WTC11 (cell line): ENCODE measurements around the gene RNF103. TPM values are rescaled to one million over a fixed set of nuclear protein-coding genes. Genes with fewer than 3 reads are reported as not detected.

Experiments
- ATAC-seq: fragments of 200-7000 bp; cut with Tn5 transposase; 2 replicates; pipeline ENCODE4 v1.10.0; 2021; ENCODE audit warnings: mild to moderate bottlenecking, moderate library complexity
- CTCF ChIA-PET: fragments of 300-600 bp; sonication (Branson Sonifier 250); formaldehyde crosslinking; loops from one replicate; lab custom pipeline; 2021; ENCODE audit warnings: antibody characterized with exemption; lab: Charles Lee
- POLR2A ChIA-PET: fragments of 350-600 bp; sonication (Branson Sonifier 250); formaldehyde crosslinking; loops from one replicate; lab custom pipeline; 2021; ENCODE audit warnings: antibody characterized with exemption; lab: Charles Lee
- DNase-seq: peaks from one replicate; pipeline ENCODE4 v3.0.0; 2021; ENCODE audit warnings: low spot score
- H3K27ac Mint-ChIP-seq: 2 replicates; pipeline ENCODE4 v1.8.0; 2021; ENCODE audit warnings: mixed read lengths
- H3K27me3 Mint-ChIP-seq: 2 replicates; pipeline ENCODE4 v1.8.0; 2021; ENCODE audit warnings: low read depth, mild to moderate bottlenecking, moderate library complexity, mixed read lengths
- H3K36me3 Mint-ChIP-seq: 2 replicates; pipeline ENCODE4 v1.8.0; 2021; ENCODE audit warnings: mixed read lengths
- H3K4me1 Mint-ChIP-seq: 2 replicates; pipeline ENCODE4 v1.8.0; 2022; ENCODE audit warnings: mixed read lengths
- H3K4me3 Mint-ChIP-seq: 2 replicates; pipeline ENCODE4 v1.8.0; 2021; ENCODE audit warnings: mild to moderate bottlenecking, moderate library complexity, mixed read lengths
- H3K9me3 Mint-ChIP-seq: 2 replicates; pipeline ENCODE4 v1.8.0; 2021; ENCODE audit warnings: mixed read lengths
- ATF2 ChIP-seq: sonication (generic); formaldehyde crosslinking; IDR thresholded peaks from 2 replicates; pipeline ENCODE4 v1.8.1; 2022; ENCODE audit warnings: low read depth, missing genetic modification reagents, borderline replicate concordance
- ESRRA ChIP-seq: sonication (generic); formaldehyde crosslinking; IDR thresholded peaks from 2 replicates; pipeline ENCODE4 v1.8.1; 2022; ENCODE audit warnings: mild to moderate bottlenecking, missing genetic modification reagents, borderline replicate concordance
- FOXJ3 ChIP-seq: sonication (generic); formaldehyde crosslinking; IDR thresholded peaks from 2 replicates; pipeline ENCODE4 v1.9.0; 2021; ENCODE audit warnings: missing genetic modification reagents, mild to moderate bottlenecking, borderline replicate concordance
- FOXK1 ChIP-seq: sonication (generic); formaldehyde crosslinking; IDR thresholded peaks from 2 replicates; pipeline ENCODE4 v1.8.0; 2022; ENCODE audit warnings: mild to moderate bottlenecking, moderate library complexity, missing genetic modification reagents
- IRF2 ChIP-seq: sonication (generic); formaldehyde crosslinking; IDR thresholded peaks from 2 replicates; pipeline ENCODE4 v1.8.0; 2022; ENCODE audit warnings: low read depth, missing genetic modification reagents, borderline replicate concordance
- JAZF1 ChIP-seq: fragments of 250-450 bp; sonication (Bioruptor Pico); IDR thresholded peaks from 2 replicates; pipeline ENCODE4 v1.9.0; 2021; ENCODE audit warnings: moderate library complexity, mild to moderate bottlenecking, inconsistent platforms
- MYBL2 ChIP-seq: sonication (generic); formaldehyde crosslinking; IDR thresholded peaks from 2 replicates; pipeline ENCODE4 v1.8.1; 2023; ENCODE audit warnings: mild to moderate bottlenecking, moderate library complexity, missing genetic modification reagents
- NFYB ChIP-seq: sonication (generic); formaldehyde crosslinking; conservative IDR thresholded peaks from 2 replicates; pipeline ENCODE4 v1.8.0; 2022; ENCODE audit warnings: low read depth, missing genetic modification reagents
- OVOL2 ChIP-seq: fragments of 250-450 bp; sonication (Bioruptor Pico); IDR thresholded peaks from 2 replicates; pipeline ENCODE4 v1.9.0; 2021; ENCODE audit warnings: mild to moderate bottlenecking, borderline replicate concordance
- RORB ChIP-seq: fragments of 250-450 bp; sonication (Bioruptor Pico); IDR thresholded peaks from 2 replicates; pipeline ENCODE4 v1.9.0; 2021; ENCODE audit warnings: mild to moderate bottlenecking
- ZNF416 ChIP-seq: fragments of 250-450 bp; sonication (Bioruptor Pico); IDR thresholded peaks from 2 replicates; pipeline ENCODE4 v1.9.0; 2021; ENCODE audit warnings: mild to moderate bottlenecking, inconsistent platforms
- ZNF512 ChIP-seq: sonication (generic); formaldehyde crosslinking; IDR thresholded peaks from 2 replicates; pipeline ENCODE4 v1.8.1; 2022; ENCODE audit warnings: missing genetic modification reagents, borderline replicate concordance
- total RNA-seq: library from RNA; stranded (reverse); gene quantifications from 3 replicates; pipeline ENCODE4 v1.2.3, GENCODE V29; 2021
- TF ChIP-seq, protein P1 (sequence below): sonication (generic); formaldehyde crosslinking; IDR thresholded peaks from 2 replicates; pipeline ENCODE4 v1.8.1; 2023; ENCODE audit warnings: mild to moderate bottlenecking, moderate library complexity, missing genetic modification reagents
- TF ChIP-seq, protein P2 (sequence below): fragments of 250-450 bp; sonication (Bioruptor Pico); IDR thresholded peaks from 2 replicates; pipeline ENCODE4 v2.1.2; 2022; ENCODE audit warnings: mild to moderate bottlenecking, moderate library complexity
- TF ChIP-seq, protein P3 (sequence below): sonication (generic); formaldehyde crosslinking; conservative IDR thresholded peaks from 2 replicates; pipeline ENCODE4 v1.8.1; 2022; ENCODE audit warnings: mild to moderate bottlenecking, missing genetic modification reagents
- TF ChIP-seq, protein P4 (sequence below): sonication (generic); formaldehyde crosslinking; IDR thresholded peaks from 2 replicates; pipeline ENCODE4 v1.8.1; 2022; ENCODE audit warnings: mild to moderate bottlenecking, missing genetic modification reagents, moderate library complexity, borderline replicate concordance
- TF ChIP-seq, protein P5 (sequence below): sonication (generic); formaldehyde crosslinking; IDR thresholded peaks from 2 replicates; pipeline ENCODE4 v1.8.0; 2022; ENCODE audit warnings: mild to moderate bottlenecking, missing genetic modification reagents
- TF ChIP-seq, protein P6 (sequence below): sonication (generic); formaldehyde crosslinking; IDR thresholded peaks from 2 replicates; pipeline ENCODE4 v1.8.0; 2023; ENCODE audit warnings: missing genetic modification reagents

The RNF103 gene
- total RNA-seq, 1 experiment from 2014 or later: 6.8 TPM

GRCh38 chr2:86646329-86646728 is 22.7 kb upstream of the RNF103 start:
- peaks cover 6% of the 10 kb centered on the region for H3K36me3 Mint-ChIP-seq
- POLR2A ChIA-PET: no interaction called here
- H3K27me3 Mint-ChIP-seq: no peaks in the 10 kb centered on the region
- H3K4me3 Mint-ChIP-seq: no peak overlapping the region
- CTCF ChIA-PET: no interaction called here
- ATAC-seq: no peak
- no peak overlapping the region for H3K27ac Mint-ChIP-seq
- TF ChIP-seq NFYB (CRISPR knock-in tag) (no peak), ZNF512 (CRISPR knock-in tag) (no peak), OVOL2 (CRISPR knock-in tag) (no peak), FOXJ3 (CRISPR knock-in tag) (no peak), JAZF1 (CRISPR knock-in tag) (no peak), RORB (CRISPR knock-in tag) (no peak), ESRRA (CRISPR knock-in tag) (no peak), IRF2 (CRISPR knock-in tag) (no peak), ZNF416 (CRISPR knock-in tag) (no peak), MYBL2 (no peak), ATF2 (no peak), FOXK1 (CRISPR knock-in tag) (no peak)
- TF ChIP-seq, protein P1, sequence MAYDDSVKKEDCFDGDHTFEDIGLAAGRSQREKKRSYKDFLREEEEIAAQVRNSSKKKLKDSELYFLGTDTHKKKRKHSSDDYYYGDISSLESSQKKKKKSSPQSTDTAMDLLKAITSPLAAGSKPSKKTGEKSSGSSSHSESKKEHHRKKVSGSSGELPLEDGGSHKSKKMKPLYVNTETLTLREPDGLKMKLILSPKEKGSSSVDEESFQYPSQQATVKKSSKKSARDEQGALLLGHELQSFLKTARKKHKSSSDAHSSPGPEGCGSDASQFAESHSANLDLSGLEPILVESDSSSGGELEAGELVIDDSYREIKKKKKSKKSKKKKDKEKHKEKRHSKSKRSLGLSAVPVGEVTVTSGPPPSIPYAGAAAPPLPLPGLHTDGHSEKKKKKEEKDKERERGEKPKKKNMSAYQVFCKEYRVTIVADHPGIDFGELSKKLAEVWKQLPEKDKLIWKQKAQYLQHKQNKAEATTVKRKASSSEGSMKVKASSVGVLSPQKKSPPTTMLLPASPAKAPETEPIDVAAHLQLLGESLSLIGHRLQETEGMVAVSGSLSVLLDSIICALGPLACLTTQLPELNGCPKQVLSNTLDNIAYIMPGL (CRISPR knock-in tag): no peak
- TF ChIP-seq, protein P2, sequence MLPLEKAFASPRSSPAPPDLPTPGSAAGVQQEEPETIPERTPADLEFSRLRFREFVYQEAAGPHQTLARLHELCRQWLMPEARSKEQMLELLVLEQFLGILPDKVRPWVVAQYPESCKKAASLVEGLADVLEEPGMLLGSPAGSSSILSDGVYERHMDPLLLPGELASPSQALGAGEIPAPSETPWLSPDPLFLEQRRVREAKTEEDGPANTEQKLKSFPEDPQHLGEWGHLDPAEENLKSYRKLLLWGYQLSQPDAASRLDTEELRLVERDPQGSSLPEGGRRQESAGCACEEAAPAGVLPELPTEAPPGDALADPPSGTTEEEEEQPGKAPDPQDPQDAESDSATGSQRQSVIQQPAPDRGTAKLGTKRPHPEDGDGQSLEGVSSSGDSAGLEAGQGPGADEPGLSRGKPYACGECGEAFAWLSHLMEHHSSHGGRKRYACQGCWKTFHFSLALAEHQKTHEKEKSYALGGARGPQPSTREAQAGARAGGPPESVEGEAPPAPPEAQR (CRISPR knock-in tag): no peak
- TF ChIP-seq, protein P3, sequence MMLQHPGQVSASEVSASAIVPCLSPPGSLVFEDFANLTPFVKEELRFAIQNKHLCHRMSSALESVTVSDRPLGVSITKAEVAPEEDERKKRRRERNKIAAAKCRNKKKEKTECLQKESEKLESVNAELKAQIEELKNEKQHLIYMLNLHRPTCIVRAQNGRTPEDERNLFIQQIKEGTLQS (CRISPR knock-in tag): no peak
- TF ChIP-seq, protein P4, sequence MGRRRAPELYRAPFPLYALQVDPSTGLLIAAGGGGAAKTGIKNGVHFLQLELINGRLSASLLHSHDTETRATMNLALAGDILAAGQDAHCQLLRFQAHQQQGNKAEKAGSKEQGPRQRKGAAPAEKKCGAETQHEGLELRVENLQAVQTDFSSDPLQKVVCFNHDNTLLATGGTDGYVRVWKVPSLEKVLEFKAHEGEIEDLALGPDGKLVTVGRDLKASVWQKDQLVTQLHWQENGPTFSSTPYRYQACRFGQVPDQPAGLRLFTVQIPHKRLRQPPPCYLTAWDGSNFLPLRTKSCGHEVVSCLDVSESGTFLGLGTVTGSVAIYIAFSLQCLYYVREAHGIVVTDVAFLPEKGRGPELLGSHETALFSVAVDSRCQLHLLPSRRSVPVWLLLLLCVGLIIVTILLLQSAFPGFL (CRISPR knock-in tag): no peak
- TF ChIP-seq, protein P5, sequence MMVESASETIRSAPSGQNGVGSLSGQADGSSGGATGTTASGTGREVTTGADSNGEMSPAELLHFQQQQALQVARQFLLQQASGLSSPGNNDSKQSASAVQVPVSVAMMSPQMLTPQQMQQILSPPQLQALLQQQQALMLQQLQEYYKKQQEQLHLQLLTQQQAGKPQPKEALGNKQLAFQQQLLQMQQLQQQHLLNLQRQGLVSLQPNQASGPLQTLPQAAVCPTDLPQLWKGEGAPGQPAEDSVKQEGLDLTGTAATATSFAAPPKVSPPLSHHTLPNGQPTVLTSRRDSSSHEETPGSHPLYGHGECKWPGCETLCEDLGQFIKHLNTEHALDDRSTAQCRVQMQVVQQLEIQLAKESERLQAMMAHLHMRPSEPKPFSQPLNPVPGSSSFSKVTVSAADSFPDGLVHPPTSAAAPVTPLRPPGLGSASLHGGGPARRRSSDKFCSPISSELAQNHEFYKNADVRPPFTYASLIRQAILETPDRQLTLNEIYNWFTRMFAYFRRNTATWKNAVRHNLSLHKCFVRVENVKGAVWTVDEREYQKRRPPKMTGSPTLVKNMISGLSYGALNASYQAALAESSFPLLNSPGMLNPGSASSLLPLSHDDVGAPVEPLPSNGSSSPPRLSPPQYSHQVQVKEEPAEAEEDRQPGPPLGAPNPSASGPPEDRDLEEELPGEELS (CRISPR knock-in tag): no peak
- TF ChIP-seq, protein P6, sequence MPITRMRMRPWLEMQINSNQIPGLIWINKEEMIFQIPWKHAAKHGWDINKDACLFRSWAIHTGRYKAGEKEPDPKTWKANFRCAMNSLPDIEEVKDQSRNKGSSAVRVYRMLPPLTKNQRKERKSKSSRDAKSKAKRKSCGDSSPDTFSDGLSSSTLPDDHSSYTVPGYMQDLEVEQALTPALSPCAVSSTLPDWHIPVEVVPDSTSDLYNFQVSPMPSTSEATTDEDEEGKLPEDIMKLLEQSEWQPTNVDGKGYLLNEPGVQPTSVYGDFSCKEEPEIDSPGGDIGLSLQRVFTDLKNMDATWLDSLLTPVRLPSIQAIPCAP (CRISPR knock-in tag): no peak
- no peaks in the 10 kb centered on the region for H3K4me1 Mint-ChIP-seq
- DNase-seq: no peak
- peaks cover 36% of the 10 kb centered on the region for H3K9me3 Mint-ChIP-seq
